ENCODE data around the gene HS3ST3A1.

The HS3ST3A1 gene

DNA sequence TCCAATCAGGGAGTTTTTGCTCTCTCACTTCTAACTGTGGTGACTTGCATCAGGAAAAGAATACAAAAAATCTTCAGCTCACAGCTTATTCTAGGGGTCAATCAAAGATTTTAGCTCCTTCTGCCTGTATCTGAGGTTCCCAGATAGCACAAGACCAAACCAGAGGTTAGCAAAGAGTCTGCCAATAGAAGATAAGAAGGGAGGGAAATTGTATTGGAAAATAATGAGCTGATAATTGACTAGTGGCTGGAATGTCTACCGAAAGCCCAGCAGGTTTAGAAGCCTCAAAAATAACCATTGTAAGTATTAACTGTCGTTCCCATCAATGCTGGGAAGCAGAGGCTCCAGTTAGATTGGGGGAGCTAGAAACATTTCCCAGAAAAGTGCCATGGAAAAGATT is 26.3 kb downstream of the HS3ST3A1 start:
- no peak overlapping the region for H2AFZ ChIP-seq (ENCODE audit: low read length, unreplicated experiment)
- H3K27ac ChIP-seq (ENCODE audit: low read depth, low read length) = no peak overlapping the region
- no peaks in the 10 kb centered on the region for H3K36me3 ChIP-seq (ENCODE audit: insufficient read depth, low read length)
- H3K4me1 ChIP-seq (ENCODE audit: control insufficient read depth, insufficient read depth, low read length, unreplicated experiment) = peaks cover 2% of the 10 kb centered on the region
- H3K4me3 ChIP-seq (ENCODE audit: low read depth, low read length) = no peak overlapping the region
- H3K27me3 ChIP-seq (ENCODE audit: insufficient read depth, low read length) = no peaks in the 10 kb centered on the region
- peaks cover 10% of the 10 kb centered on the region for H3K79me2 ChIP-seq (ENCODE audit: control insufficient read depth, insufficient read depth, low read length, unreplicated experiment)

GRCh38 chr17:13572581-13572980 is 29.1 kb downstream of the HS3ST3A1 start:
- H3K27me3 ChIP-seq (ENCODE audit: insufficient read depth, low read length) = no peaks in the 10 kb centered on the region
- peaks cover 12% of the 10 kb centered on the region for H3K4me1 ChIP-seq (ENCODE audit: control insufficient read depth, insufficient read depth, low read length, unreplicated experiment)
- H3K4me3 ChIP-seq (ENCODE audit: low read depth, low read length) = no peak overlapping the region
- H3K27ac ChIP-seq (ENCODE audit: low read depth, low read length) = no peak overlapping the region
- H3K79me2 ChIP-seq (ENCODE audit: control insufficient read depth, insufficient read depth, low read length, unreplicated experiment) = peaks cover 15% of the 10 kb centered on the region
- peaks cover 2% of the 10 kb centered on the region; the same call in 1 of the 2 replicates for H3K36me3 ChIP-seq (ENCODE audit: insufficient read depth, low read length)
- H2AFZ ChIP-seq (ENCODE audit: low read length, unreplicated experiment) = no peak overlapping the region

- Histone ChIP-seq H3K27ac (ENCODE audit: low read depth, low read length) (no peak overlapping the region), H3K79me2 (ENCODE audit: control insufficient read depth, insufficient read depth, low read length, unreplicated experiment) (peaks cover 15% of the 10 kb centered on the region), H3K4me3 (ENCODE audit: low read depth, low read length) (no peak overlapping the region), H3K4me1 (ENCODE audit: control insufficient read depth, insufficient read depth, low read length, unreplicated experiment) (peaks cover 12% of the 10 kb centered on the region), H3K27me3 (ENCODE audit: insufficient read depth, low read length) (no peaks in the 10 kb centered on the region), H2AFZ (ENCODE audit: low read length, unreplicated experiment) (no peak overlapping the region), H3K36me3 (ENCODE audit: insufficient read depth, low read length) (peaks cover 7% of the 10 kb centered on the region; the same call in 1 of the 2 replicates)
Observed at GRCh38 chr17:13569398-13570123, 32.2 kb downstream of the HS3ST3A1 start.

DNA sequence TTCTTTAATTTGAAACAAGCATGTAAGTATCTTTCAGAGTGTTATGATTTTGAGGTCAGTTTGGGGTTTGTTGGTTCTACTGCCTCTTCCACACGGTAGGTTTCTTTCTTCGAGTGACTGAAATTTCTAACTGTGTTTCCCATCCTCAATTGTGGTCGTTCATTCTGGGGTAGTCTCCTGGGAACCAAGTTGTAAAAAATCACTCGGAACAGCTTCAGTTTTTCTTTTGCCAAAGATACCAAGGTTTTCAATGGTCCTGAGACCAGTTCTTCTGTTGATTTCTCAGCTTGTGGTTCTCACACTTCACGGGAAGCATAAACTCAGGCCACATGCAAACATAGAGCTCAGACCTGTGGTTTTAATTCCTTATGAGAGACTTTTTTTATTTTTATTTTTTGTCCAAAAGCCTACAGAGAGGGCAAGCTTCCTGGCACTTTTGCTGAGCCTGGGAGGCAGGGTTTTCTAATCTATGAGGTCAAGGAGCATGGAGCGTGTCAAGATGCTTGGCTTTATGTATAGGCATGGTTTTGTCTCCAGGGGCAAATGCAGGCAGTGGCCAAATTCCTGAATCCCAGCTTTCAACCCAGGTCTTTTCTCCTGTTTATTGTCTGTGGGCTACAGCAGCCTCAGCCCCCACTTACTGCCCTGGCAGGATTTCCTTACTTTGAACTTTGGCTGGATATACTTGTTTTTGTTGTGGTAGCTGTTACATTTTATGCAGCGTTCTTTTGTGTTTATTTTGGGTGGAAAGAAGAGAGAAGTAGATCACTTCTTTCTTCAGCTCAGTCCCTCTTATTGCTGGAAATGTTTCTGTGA is 32.9 kb downstream of the HS3ST3A1 start:
- Histone ChIP-seq H3K79me2 (ENCODE audit: control insufficient read depth, insufficient read depth, low read length, unreplicated experiment) (peaks cover 15% of the 10 kb centered on the region), H3K36me3 (ENCODE audit: insufficient read depth, low read length) (peaks cover 7% of the 10 kb centered on the region; the same call in 1 of the 2 replicates), H3K27me3 (ENCODE audit: insufficient read depth, low read length) (no peaks in the 10 kb centered on the region), H3K4me3 (ENCODE audit: low read depth, low read length) (no peak overlapping the region), H2AFZ (ENCODE audit: low read length, unreplicated experiment) (no peak overlapping the region), H3K27ac (ENCODE audit: low read depth, low read length) (no peak overlapping the region), H3K4me1 (ENCODE audit: control insufficient read depth, insufficient read depth, low read length, unreplicated experiment) (peaks cover 12% of the 10 kb centered on the region)

DNA sequence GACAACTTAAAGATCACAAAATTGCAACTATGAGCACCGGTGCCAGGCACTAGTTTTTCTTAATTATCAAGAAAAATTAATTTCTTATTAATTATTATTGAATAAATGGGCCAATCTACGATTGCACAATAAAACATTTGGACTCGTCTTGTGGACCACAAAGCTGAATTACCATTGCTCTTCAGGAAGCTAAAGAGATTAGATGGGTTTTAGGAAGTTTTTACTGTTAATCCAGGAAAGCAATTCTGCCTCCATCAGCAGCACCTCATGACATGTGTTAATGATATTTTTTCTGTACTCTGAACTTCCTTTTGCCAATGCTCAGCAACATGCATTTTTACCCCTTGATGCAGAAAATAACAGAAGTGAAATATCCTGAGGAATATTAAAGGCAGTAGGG is 37.9 kb downstream of the HS3ST3A1 start:
- Histone ChIP-seq H3K27me3 (ENCODE audit: insufficient read depth, low read length) (no peaks in the 10 kb centered on the region), H3K27ac (ENCODE audit: low read depth, low read length) (no peak overlapping the region), H3K4me3 (ENCODE audit: low read depth, low read length) (no peak overlapping the region), H3K79me2 (ENCODE audit: control insufficient read depth, insufficient read depth, low read length, unreplicated experiment) (peaks cover 12% of the 10 kb centered on the region), H3K36me3 (ENCODE audit: insufficient read depth, low read length) (peaks cover 7% of the 10 kb centered on the region; the same call in 1 of the 2 replicates), H2AFZ (ENCODE audit: low read length, unreplicated experiment) (no peak overlapping the region), H3K4me1 (ENCODE audit: control insufficient read depth, insufficient read depth, low read length, unreplicated experiment) (peaks cover 26% of the 10 kb centered on the region)

GRCh38 chr17:13562271-13562800 is 39.4 kb downstream of the HS3ST3A1 start:
- H3K4me1 ChIP-seq (ENCODE audit: control insufficient read depth, insufficient read depth, low read length, unreplicated experiment) = peaks cover 39% of the 10 kb centered on the region
- peak overlapping the region; percentile 32 for H2AFZ ChIP-seq (ENCODE audit: low read length, unreplicated experiment)
- H3K79me2 ChIP-seq (ENCODE audit: control insufficient read depth, insufficient read depth, low read length, unreplicated experiment) = peaks cover 23% of the 10 kb centered on the region
- H3K4me3 ChIP-seq (ENCODE audit: low read depth, low read length) = peak overlapping the region; percentile 45
- H3K36me3 ChIP-seq (ENCODE audit: insufficient read depth, low read length) = peaks cover 2% of the 10 kb centered on the region; the same call in 1 of the 2 replicates
- H3K27ac ChIP-seq (ENCODE audit: low read depth, low read length) = peak overlapping the region; percentile 78
- H3K27me3 ChIP-seq (ENCODE audit: insufficient read depth, low read length) = no peaks in the 10 kb centered on the region

GRCh38 chr17:13561606-13562270 is 40.0 kb downstream of the HS3ST3A1 start:
- Histone ChIP-seq H3K4me1 (ENCODE audit: control insufficient read depth, insufficient read depth, low read length, unreplicated experiment) (peaks cover 45% of the 10 kb centered on the region), H3K79me2 (ENCODE audit: control insufficient read depth, insufficient read depth, low read length, unreplicated experiment) (peaks cover 23% of the 10 kb centered on the region), H3K4me3 (ENCODE audit: low read depth, low read length) (no peak overlapping the region; the same call in 1 of the 2 replicates), H2AFZ (ENCODE audit: low read length, unreplicated experiment) (no peak overlapping the region), H3K36me3 (ENCODE audit: insufficient read depth, low read length) (no peaks in the 10 kb centered on the region), H3K27me3 (ENCODE audit: insufficient read depth, low read length) (no peaks in the 10 kb centered on the region), H3K27ac (ENCODE audit: low read depth, low read length) (peak overlapping the region; percentile 78)

GRCh38 chr17:13560935-13561334 is 40.8 kb downstream of the HS3ST3A1 start:
- Histone ChIP-seq H3K27ac (ENCODE audit: low read depth, low read length) (0 out of 2 replicates have a peak overlapping the region, but pooled peaks have one; percentile 5), H3K4me1 (ENCODE audit: control insufficient read depth, insufficient read depth, low read length, unreplicated experiment) (peaks cover 46% of the 10 kb centered on the region), H3K4me3 (ENCODE audit: low read depth, low read length) (no peak overlapping the region), H3K79me2 (ENCODE audit: control insufficient read depth, insufficient read depth, low read length, unreplicated experiment) (peaks cover 24% of the 10 kb centered on the region), H2AFZ (ENCODE audit: low read length, unreplicated experiment) (no peak overlapping the region), H3K27me3 (ENCODE audit: insufficient read depth, low read length) (no peaks in the 10 kb centered on the region), H3K36me3 (ENCODE audit: insufficient read depth, low read length) (no peaks in the 10 kb centered on the region)

GRCh38 chr17:13558588-13558987 is 43.1 kb downstream of the HS3ST3A1 start:
- peaks cover 27% of the 10 kb centered on the region for H3K79me2 ChIP-seq (ENCODE audit: control insufficient read depth, insufficient read depth, low read length, unreplicated experiment)
- H3K4me1 ChIP-seq (ENCODE audit: control insufficient read depth, insufficient read depth, low read length, unreplicated experiment) = peaks cover 46% of the 10 kb centered on the region
- no peak overlapping the region; the same call in 1 of the 2 replicates for H3K27ac ChIP-seq (ENCODE audit: low read depth, low read length)
- H3K27me3 ChIP-seq (ENCODE audit: insufficient read depth, low read length) = no peaks in the 10 kb centered on the region
- no peak overlapping the region for H3K4me3 ChIP-seq (ENCODE audit: low read depth, low read length)
- H2AFZ ChIP-seq (ENCODE audit: low read length, unreplicated experiment) = peak overlapping the region; percentile 1
- H3K36me3 ChIP-seq (ENCODE audit: insufficient read depth, low read length) = no peaks in the 10 kb centered on the region

DNA sequence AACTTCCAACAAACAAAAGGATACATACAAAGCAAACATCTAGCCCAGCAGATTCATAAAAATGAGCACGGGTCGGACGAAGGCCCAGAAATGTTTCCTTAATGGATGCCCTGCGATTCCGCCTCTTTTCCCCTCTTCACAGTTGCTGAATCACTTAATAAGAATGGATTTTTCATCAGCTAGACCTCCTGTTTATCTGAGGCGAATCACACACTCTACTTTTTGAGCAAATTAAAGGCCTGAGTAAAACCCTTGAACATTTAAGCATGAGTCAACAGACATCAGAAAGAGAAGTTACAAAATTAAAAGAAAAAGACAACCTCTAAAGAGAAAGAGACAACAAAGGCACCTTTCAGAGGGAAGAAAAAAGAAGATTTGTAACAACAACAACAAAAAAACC is 44.7 kb downstream of the HS3ST3A1 start:
- no peak overlapping the region for H2AFZ ChIP-seq (ENCODE audit: low read length, unreplicated experiment)
- no peak overlapping the region for H3K4me3 ChIP-seq (ENCODE audit: low read depth, low read length)
- H3K27ac ChIP-seq (ENCODE audit: low read depth, low read length) = peak overlapping the region; percentile 8
- peaks cover 37% of the 10 kb centered on the region for H3K4me1 ChIP-seq (ENCODE audit: control insufficient read depth, insufficient read depth, low read length, unreplicated experiment)
- H3K79me2 ChIP-seq (ENCODE audit: control insufficient read depth, insufficient read depth, low read length, unreplicated experiment) = peaks cover 27% of the 10 kb centered on the region
- H3K27me3 ChIP-seq (ENCODE audit: insufficient read depth, low read length) = no peaks in the 10 kb centered on the region
- H3K36me3 ChIP-seq (ENCODE audit: insufficient read depth, low read length) = peaks cover 10% of the 10 kb centered on the region; the same call in 1 of the 2 replicates

All from ACC112 (cell line).